ENCODE data around the gene NHS. TPM values are rescaled to one million over a fixed set of nuclear protein-coding genes. Genes with fewer than 3 reads are reported as not detected.

Gene NHS
- total RNA-seq, 1 donor: 0.31 TPM

GRCh38 chrX:17377795-17378194, 2.8 kb downstream of the NHS start:
- H3K9me3 ChIP-seq (ENCODE audit: low read depth, low read length): no peaks in the 10 kb centered on the region
- no peak overlapping the region for H3K4me3 ChIP-seq (ENCODE audit: low read length)
- no peaks in the 10 kb centered on the region for H3K4me1 ChIP-seq (ENCODE audit: insufficient read depth, low read length)
- H3K27me3 ChIP-seq (ENCODE audit: insufficient read depth, low read length): peaks cover 35% of the 10 kb centered on the region

- Histone ChIP-seq H3K4me1 (ENCODE audit: insufficient read depth, low read length) (no peaks in the 10 kb centered on the region), H3K4me3 (ENCODE audit: low read length) (no peak overlapping the region), H3K9me3 (ENCODE audit: low read depth, low read length) (no peaks in the 10 kb centered on the region)
Observed at GRCh38 chrX:17380221-17380620, 5.2 kb downstream of the NHS start.

GRCh38 chrX:17390419-17390850, 15.4 kb downstream of the NHS start:
- Histone ChIP-seq H3K4me1 (ENCODE audit: insufficient read depth, low read length) (no peaks in the 10 kb centered on the region), H3K9me3 (ENCODE audit: low read depth, low read length) (no peaks in the 10 kb centered on the region), H3K4me3 (ENCODE audit: low read length) (no peak overlapping the region), H3K27me3 (ENCODE audit: insufficient read depth, low read length) (no peaks in the 10 kb centered on the region)

More at GRCh38 chrX:17380221-17380620, 5.2 kb downstream of the NHS start:
- peaks cover 25% of the 10 kb centered on the region for H3K27me3 ChIP-seq (ENCODE audit: insufficient read depth, low read length)

- Histone ChIP-seq H3K27me3 (ENCODE audit: insufficient read depth, low read length) (no peaks in the 10 kb centered on the region), H3K9me3 (ENCODE audit: low read depth, low read length) (no peaks in the 10 kb centered on the region), H3K4me1 (ENCODE audit: insufficient read depth, low read length) (no peaks in the 10 kb centered on the region), H3K4me3 (ENCODE audit: low read length) (no peak overlapping the region)
Observed at GRCh38 chrX:17395154-17395553, 20.2 kb downstream of the NHS start.

GRCh38 chrX:17397074-17397473, 22.1 kb downstream of the NHS start:
- H3K4me1 ChIP-seq (ENCODE audit: insufficient read depth, low read length): no peaks in the 10 kb centered on the region
- H3K27me3 ChIP-seq (ENCODE audit: insufficient read depth, low read length): no peaks in the 10 kb centered on the region

GRCh38 chrX:17403189-17403691, 28.2 kb downstream of the NHS start:
- Histone ChIP-seq H3K27me3 (ENCODE audit: insufficient read depth, low read length) (no peaks in the 10 kb centered on the region), H3K4me1 (ENCODE audit: insufficient read depth, low read length) (no peaks in the 10 kb centered on the region), H3K9me3 (ENCODE audit: low read depth, low read length) (no peaks in the 10 kb centered on the region), H3K4me3 (ENCODE audit: low read length) (no peak overlapping the region)

More at GRCh38 chrX:17397074-17397473, 22.1 kb downstream of the NHS start:
- Histone ChIP-seq H3K9me3 (ENCODE audit: low read depth, low read length) (no peaks in the 10 kb centered on the region), H3K4me3 (ENCODE audit: low read length) (no peak overlapping the region)

GRCh38 chrX:17403972-17404371, 29.0 kb downstream of the NHS start:
- Histone ChIP-seq H3K4me1 (ENCODE audit: insufficient read depth, low read length) (no peaks in the 10 kb centered on the region), H3K4me3 (ENCODE audit: low read length) (no peak overlapping the region), H3K9me3 (ENCODE audit: low read depth, low read length) (no peaks in the 10 kb centered on the region), H3K27me3 (ENCODE audit: insufficient read depth, low read length) (no peaks in the 10 kb centered on the region)

GRCh38 chrX:17405225-17405969, 30.4 kb downstream of the NHS start:
- Histone ChIP-seq H3K4me3 (ENCODE audit: low read length) (no peak overlapping the region), H3K4me1 (ENCODE audit: insufficient read depth, low read length) (no peaks in the 10 kb centered on the region), H3K9me3 (ENCODE audit: low read depth, low read length) (no peaks in the 10 kb centered on the region), H3K27me3 (ENCODE audit: insufficient read depth, low read length) (no peaks in the 10 kb centered on the region)

GRCh38 chrX:17409566-17410290, 34.7 kb downstream of the NHS start:
- no peak overlapping the region for H3K4me3 ChIP-seq (ENCODE audit: low read length)
- no peaks in the 10 kb centered on the region for H3K9me3 ChIP-seq (ENCODE audit: low read depth, low read length)
- H3K27me3 ChIP-seq (ENCODE audit: insufficient read depth, low read length): no peaks in the 10 kb centered on the region
- no peaks in the 10 kb centered on the region for H3K4me1 ChIP-seq (ENCODE audit: insufficient read depth, low read length)

GRCh38 chrX:17410651-17411050, 35.7 kb downstream of the NHS start:
- H3K9me3 ChIP-seq (ENCODE audit: low read depth, low read length): no peaks in the 10 kb centered on the region
- no peak overlapping the region for H3K4me3 ChIP-seq (ENCODE audit: low read length)
- H3K4me1 ChIP-seq (ENCODE audit: insufficient read depth, low read length): no peaks in the 10 kb centered on the region
- H3K27me3 ChIP-seq (ENCODE audit: insufficient read depth, low read length): no peaks in the 10 kb centered on the region

- Histone ChIP-seq H3K9me3 (ENCODE audit: low read depth, low read length) (no peaks in the 10 kb centered on the region), H3K4me1 (ENCODE audit: insufficient read depth, low read length) (no peaks in the 10 kb centered on the region), H3K27me3 (ENCODE audit: insufficient read depth, low read length) (no peaks in the 10 kb centered on the region), H3K4me3 (ENCODE audit: low read length) (no peak overlapping the region)
Observed at GRCh38 chrX:17411205-17411604, 36.2 kb downstream of the NHS start.

GRCh38 chrX:17412692-17413091, 37.7 kb downstream of the NHS start:
- Histone ChIP-seq H3K27me3 (ENCODE audit: insufficient read depth, low read length) (no peaks in the 10 kb centered on the region), H3K4me3 (ENCODE audit: low read length) (no peak overlapping the region), H3K4me1 (ENCODE audit: insufficient read depth, low read length) (no peaks in the 10 kb centered on the region), H3K9me3 (ENCODE audit: low read depth, low read length) (no peaks in the 10 kb centered on the region)

GRCh38 chrX:17413228-17413627, 38.2 kb downstream of the NHS start:
- Histone ChIP-seq H3K9me3 (ENCODE audit: low read depth, low read length) (no peaks in the 10 kb centered on the region), H3K4me3 (ENCODE audit: low read length) (no peak overlapping the region), H3K27me3 (ENCODE audit: insufficient read depth, low read length) (no peaks in the 10 kb centered on the region), H3K4me1 (ENCODE audit: insufficient read depth, low read length) (no peaks in the 10 kb centered on the region)

- Histone ChIP-seq H3K4me1 (ENCODE audit: insufficient read depth, low read length) (no peaks in the 10 kb centered on the region), H3K9me3 (ENCODE audit: low read depth, low read length) (no peaks in the 10 kb centered on the region), H3K27me3 (ENCODE audit: insufficient read depth, low read length) (no peaks in the 10 kb centered on the region), H3K4me3 (ENCODE audit: low read length) (no peak overlapping the region)
Observed at GRCh38 chrX:17414027-17414658, 39.1 kb downstream of the NHS start.

- Histone ChIP-seq H3K9me3 (ENCODE audit: low read depth, low read length) (no peaks in the 10 kb centered on the region), H3K27me3 (ENCODE audit: insufficient read depth, low read length) (no peaks in the 10 kb centered on the region), H3K4me1 (ENCODE audit: insufficient read depth, low read length) (no peaks in the 10 kb centered on the region), H3K4me3 (ENCODE audit: low read length) (no peak overlapping the region)
Observed at GRCh38 chrX:17414839-17415238, 39.8 kb downstream of the NHS start.

Data from mononuclear cell (primary cell).